IMR-90 (cell line): ENCODE data around the gene ELAVL4. TPM values are rescaled to one million over a fixed set of nuclear protein-coding genes. Genes with fewer than 3 reads are reported as not detected.

Experiments
- ATAC-seq: fragments of 200-7000 bp; cut with Tn5 transposase; 2 replicates; pipeline ENCODE4 v1.9.1; 2020; ENCODE audit warnings: low read depth, mild to moderate bottlenecking, moderate library complexity
- BruUV-seq: library from RNA; stranded (reverse); fragments of 400-500 nt; replicated peaks from 2 replicates; lab custom pipeline; 2021; lab: Mats Ljungman, UMichigan
- CTCF ChIA-PET: fragments of 300-600 bp; formaldehyde crosslinking; extraction: SDS; loops from one replicate; lab custom pipeline; 2021; ENCODE audit warnings: antibody characterized with exemption; lab: Yijun Ruan, JAX
- POLR2A ChIA-PET: fragments of 300-600 bp; sonication (Branson Sonifier 250); formaldehyde crosslinking; loops from one replicate; lab custom pipeline; 2022; ENCODE audit warnings: antibody characterized with exemption; ENCODE audit not compliant: unreplicated experiment; lab: Charles Lee
- DNase-seq: peaks from one replicate; pipeline ENCODE4 v3.0.0; 2013
- H2AFZ ChIP-seq: replicated peaks from 2 replicates; pipeline ENCODE3; 2013; ENCODE audit warnings: low read length, mild to moderate bottlenecking; ENCODE audit not compliant: poor library complexity
- H2AK5ac ChIP-seq: 2 replicates; pipeline ENCODE4 v1.6.1; 2013; ENCODE audit warnings: low read depth, low read length, inconsistent platforms
- H2AK9ac ChIP-seq: replicated peaks from 2 replicates; pipeline ENCODE3; 2013; ENCODE audit warnings: mild to moderate bottlenecking, low read depth, low read length, moderate library complexity; ENCODE audit not compliant: poor library complexity
- H2BK120ac ChIP-seq: 2 replicates; pipeline ENCODE4 v1.6.1; 2013; ENCODE audit warnings: low read depth, low read length, inconsistent platforms
- H2BK15ac ChIP-seq: 3 replicates; pipeline ENCODE4 v1.6.1; 2013; ENCODE audit warnings: low read depth, low read length, inconsistent platforms
- H2BK20ac ChIP-seq: 2 replicates; pipeline ENCODE4 v1.6.1; 2013; ENCODE audit warnings: low read depth, mild to moderate bottlenecking, inconsistent platforms, low read length, moderate library complexity
- H2BK5ac ChIP-seq: 2 replicates; pipeline ENCODE4 v1.6.1; 2013; ENCODE audit warnings: mild to moderate bottlenecking, low read depth, low read length, inconsistent platforms; ENCODE audit not compliant: poor library complexity, severe bottlenecking
- H3K14ac ChIP-seq: replicated peaks from 2 replicates; pipeline ENCODE4 v1.6.1; 2013; ENCODE audit warnings: low read depth, low read length, inconsistent platforms
- H3K18ac ChIP-seq: 2 replicates; pipeline ENCODE4 v1.6.1; 2013; ENCODE audit warnings: low read depth, low read length, control low read depth
- H3K23ac ChIP-seq: 2 replicates; pipeline ENCODE4 v1.6.1; 2013; ENCODE audit warnings: low read depth, low read length, inconsistent platforms
- H3K27ac ChIP-seq: 2 replicates; pipeline ENCODE4 v1.5.1; 2013; ENCODE audit warnings: mild to moderate bottlenecking, control low read depth, low read length; ENCODE audit not compliant: insufficient read depth
- H3K27me3 ChIP-seq: 2 replicates; pipeline ENCODE4 v1.6.1; 2013; ENCODE audit warnings: low read length; ENCODE audit not compliant: control insufficient read depth, insufficient read depth
- H3K36me3 ChIP-seq: 2 replicates; pipeline ENCODE4 v1.6.1; 2013; ENCODE audit warnings: low read length, mixed read lengths; ENCODE audit not compliant: control insufficient read depth, insufficient read depth
- H3K4ac ChIP-seq: 2 replicates; pipeline ENCODE4 v1.6.1; 2013; ENCODE audit warnings: low read depth, low read length, inconsistent platforms
- H3K4me1 ChIP-seq: 2 replicates; pipeline ENCODE4 v1.6.1; 2013; ENCODE audit warnings: low read length, mixed read lengths; ENCODE audit not compliant: control insufficient read depth, insufficient read depth
- H3K4me2 ChIP-seq: 2 replicates; pipeline ENCODE4 v1.6.1; 2013; ENCODE audit warnings: low read depth, mild to moderate bottlenecking, control low read depth, low read length, moderate library complexity
- H3K4me3 ChIP-seq: 2 replicates; pipeline ENCODE4 v1.5.1; 2013; ENCODE audit warnings: low read depth, mild to moderate bottlenecking, control low read depth, low read length, moderate library complexity; ENCODE audit not compliant: insufficient read depth
- H3K56ac ChIP-seq: 2 replicates; pipeline ENCODE4 v1.6.1; 2013; ENCODE audit warnings: low read length, inconsistent platforms; ENCODE audit not compliant: insufficient read depth; ENCODE audit errors: extremely low read depth
- H3K79me1 ChIP-seq, 2 experiments: 2 replicates each; pipeline ENCODE4 v1.6.1; 2013; ENCODE audit warnings: low read length in 2 of 2, inconsistent platforms in 1 of 2, low read depth in 1 of 2
- H3K9ac ChIP-seq: 2 replicates; pipeline ENCODE4 v1.6.1; 2013; ENCODE audit warnings: low read depth, low read length, control low read depth
- H3K9me1 ChIP-seq: 2 replicates; pipeline ENCODE4 v1.6.1; 2013; ENCODE audit warnings: low read length, inconsistent platforms; ENCODE audit not compliant: insufficient read depth
- H3K9me3 ChIP-seq: 2 replicates; pipeline ENCODE4 v1.6.1; 2013; ENCODE audit warnings: low read length; ENCODE audit not compliant: control insufficient read depth, insufficient read depth
- H4K20me1 ChIP-seq: 2 replicates; pipeline ENCODE4 v1.6.1; 2013; ENCODE audit warnings: low read length, inconsistent platforms; ENCODE audit not compliant: insufficient read depth
- H4K5ac ChIP-seq: 2 replicates; pipeline ENCODE4 v1.6.1; 2013; ENCODE audit warnings: mild to moderate bottlenecking, low read depth, low read length, control low read depth
- H4K8ac ChIP-seq, 2 experiments: 2 replicates each; pipeline ENCODE4 v1.6.1; 2013; ENCODE audit warnings: low read depth in 2 of 2, low read length in 2 of 2, control low read depth in 1 of 2, inconsistent platforms in 1 of 2
- H4K91ac ChIP-seq: 2 replicates; pipeline ENCODE4 v1.6.1; 2013; ENCODE audit warnings: low read depth, low read length, inconsistent platforms; ENCODE audit not compliant: insufficient read depth
- MAFK ChIP-seq: IDR thresholded peaks from 2 replicates; pipeline ENCODE4 v1.6.1; 2012; ENCODE audit warnings: low read depth, low read length, improper control_type of control experiment
- WGBS, 2 experiments: methylation state at CpG; one replicate each; pipeline versions ENCODE4 v1.1.5 to v1.1.7; 2013; ENCODE audit warnings: missing lambda C conversion rate in 2 of 2; ENCODE audit not compliant: insufficient read length in 1 of 2; ENCODE audit errors: extremely low coverage in 2 of 2; 5-methylcytosine and 5-hydroxymethylcytosine counted together
- dilution Hi-C: fragments of 300-500 bp; cut with HindIII; formaldehyde crosslinking; loops from one replicate; pipeline ENCODE4 v1.14.3; 2018; ENCODE audit warnings: low sequenced_read_pairs; ENCODE audit not compliant: unreplicated experiment
- in situ Hi-C: fragments of 300-500 bp; cut with MboI; formaldehyde crosslinking; loops from 3 replicates; pipeline ENCODE4 v1.14.3; 2019; ENCODE audit warnings: low sequenced_read_pairs, inconsistent platforms, mixed read lengths
- intact Hi-C: fragments of 100-400 bp; cut with micrococcal nuclease; formaldehyde crosslinking; loops from 2 replicates; pipeline ENCODE4 v1.10.0; 2022
- polyA plus RNA-seq, 3 experiments: library from polyadenylated mRNA; depleted of rRNA; stranded (reverse); fragments of >200 nt; gene quantifications; 2 replicates each; pipeline ENCODE4 v1.2.3, GENCODE V29; 2012; ENCODE audit warnings: low replicate concordance in 1 of 3
- total RNA-seq: library from RNA; depleted of rRNA; stranded (reverse); fragments of >200 nt; gene quantifications from 2 replicates; pipeline ENCODE4 v1.2.3, GENCODE V29; 2012

The ELAVL4 gene
- total and polyA plus RNA-seq, 2 of the 4 experiments (the other 2 are of a cell fraction): not detected

GRCh38 chr1:50236656-50237055 is 127.9 kb downstream of the ELAVL4 start:
- H3K9ac ChIP-seq: no peak overlapping the region
- no peak overlapping the region for H4K5ac ChIP-seq
- H3K27me3 ChIP-seq: no peaks in the 10 kb centered on the region
- ATAC-seq (no peak), DNase-seq (no peak)
- H2AFZ ChIP-seq: no peak overlapping the region
- BruUV-seq: no TSS peak
- H2BK20ac ChIP-seq: no peak overlapping the region
- no peak overlapping the region for H3K27ac ChIP-seq
- H2AK9ac ChIP-seq: no peak overlapping the region
- no peak overlapping the region for H3K23ac ChIP-seq
- H3K36me3 ChIP-seq: no peaks in the 10 kb centered on the region
- no peak overlapping the region for H3K18ac ChIP-seq
- H3K4me2 ChIP-seq: no peak overlapping the region
- no peaks in the 10 kb centered on the region for H4K20me1 ChIP-seq
- no peak overlapping the region for H3K56ac ChIP-seq
- ChIA-PET CTCF (no interaction called here), POLR2A (no interaction called here)
- TF ChIP-seq MAFK: no peak
- no peak overlapping the region for H3K4me3 ChIP-seq
- H2BK120ac ChIP-seq: no peak overlapping the region
- in situ Hi-C loops (no loop called here), dilution Hi-C loops (no loop called here), intact Hi-C loops (no loop called here)
- H4K91ac ChIP-seq: no peak overlapping the region
- H3K4me1 ChIP-seq: no peaks in the 10 kb centered on the region
- no peaks in the 10 kb centered on the region for H3K79me1 ChIP-seq
- no peak overlapping the region for H2BK15ac ChIP-seq
- H3K4ac ChIP-seq: no peak overlapping the region
- no peaks in the 10 kb centered on the region for H3K9me1 ChIP-seq
- H2AK5ac ChIP-seq: no peak overlapping the region
- no peak overlapping the region for H4K8ac ChIP-seq
- 60% methylated on average over 1 of the region's 3 CpGs; no CpG with 5 or more reads in 1 of the 2 experiments for WGBS, 2 experiments
- peaks cover 25% of the 10 kb centered on the region for H3K9me3 ChIP-seq
- no peak overlapping the region for H3K14ac ChIP-seq
- no peak overlapping the region for H2BK5ac ChIP-seq
